Esophagus squamous epithelium (tissue), 4 donors: ENCODE measurements around the gene SLC44A1.

Experiments
- POLR2A ChIP-seq, 4 donors: fragments of 450-650 bp; IDR thresholded peaks; one replicate each; pipeline ENCODE4 v1.6.1; 2017; ENCODE audit warnings: antibody characterized with exemption in 4 of 4, mild to moderate bottlenecking in 4 of 4, moderate library complexity in 3 of 4
- TF ChIP-seq, protein P1 (sequence below), 6 experiments: fragments of 450-650 bp in 4 of 6; fragments of 200-600 bp in 2 of 6; sonication (generic) in 2 of 6; IDR thresholded peaks; one replicate each; pipeline ENCODE4 v1.5.1; 2016 to 2019; ENCODE audit warnings: antibody characterized with exemption in 6 of 6, mild to moderate bottlenecking in 4 of 6, moderate library complexity in 4 of 6

- TF ChIP-seq, protein P1, sequence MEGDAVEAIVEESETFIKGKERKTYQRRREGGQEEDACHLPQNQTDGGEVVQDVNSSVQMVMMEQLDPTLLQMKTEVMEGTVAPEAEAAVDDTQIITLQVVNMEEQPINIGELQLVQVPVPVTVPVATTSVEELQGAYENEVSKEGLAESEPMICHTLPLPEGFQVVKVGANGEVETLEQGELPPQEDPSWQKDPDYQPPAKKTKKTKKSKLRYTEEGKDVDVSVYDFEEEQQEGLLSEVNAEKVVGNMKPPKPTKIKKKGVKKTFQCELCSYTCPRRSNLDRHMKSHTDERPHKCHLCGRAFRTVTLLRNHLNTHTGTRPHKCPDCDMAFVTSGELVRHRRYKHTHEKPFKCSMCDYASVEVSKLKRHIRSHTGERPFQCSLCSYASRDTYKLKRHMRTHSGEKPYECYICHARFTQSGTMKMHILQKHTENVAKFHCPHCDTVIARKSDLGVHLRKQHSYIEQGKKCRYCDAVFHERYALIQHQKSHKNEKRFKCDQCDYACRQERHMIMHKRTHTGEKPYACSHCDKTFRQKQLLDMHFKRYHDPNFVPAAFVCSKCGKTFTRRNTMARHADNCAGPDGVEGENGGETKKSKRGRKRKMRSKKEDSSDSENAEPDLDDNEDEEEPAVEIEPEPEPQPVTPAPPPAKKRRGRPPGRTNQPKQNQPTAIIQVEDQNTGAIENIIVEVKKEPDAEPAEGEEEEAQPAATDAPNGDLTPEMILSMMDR (IDR thresholded peaks at IDR 0.05), result no peak
- TF ChIP-seq POLR2A (IDR thresholded peaks at IDR 0.05), result no peak
Observed at GRCh38 chr9:105216440-105217178, 27.8 kb upstream of the SLC44A1 start.
